ENCODE results near the gene GTF3C5.
"Not testable (repeated sequence)": the region's sequence is repeated elsewhere in the genome, so short reads cannot be mapped to it uniquely, and the experiment has no call there.

Gene GTF3C5

GRCh38 chr9:132988244-132989013 is 42.4 kb upstream of the GTF3C5 start:
- no peak overlapping the region for H3K4me3 ChIP-seq (IDR thresholded peaks at IDR 0.05; ENCODE audit: insufficient read depth, low read depth, low read length)
- H3K36me3 ChIP-seq (ENCODE audit: insufficient read depth), result no peaks in the 10 kb centered on the region
- H3K4me2 ChIP-seq, result no peak overlapping the region
- H3K27me3 ChIP-seq (ENCODE audit: insufficient read depth, low read depth), result peaks cover 88% of the 10 kb centered on the region
- H4K20me1 ChIP-seq (ENCODE audit: insufficient read depth), result no peaks in the 10 kb centered on the region
- H3K9ac ChIP-seq, result no peak overlapping the region
- no peaks in the 10 kb centered on the region for H3K79me2 ChIP-seq (ENCODE audit: insufficient read depth, low read depth)
- TF ChIP-seq CTCF (conservative IDR thresholded peaks at IDR 0.05; ENCODE audit: low read depth, low read length), result no peak
- H3K4me1 ChIP-seq (ENCODE audit: low read depth, poor library complexity, severe bottlenecking), result no peaks in the 10 kb centered on the region
- H3K27ac ChIP-seq, result no peak overlapping the region
- no peak overlapping the region for H2AFZ ChIP-seq (ENCODE audit: low read depth)

- no peak overlapping the region for H3K9ac ChIP-seq
- TF ChIP-seq CTCF (conservative IDR thresholded peaks at IDR 0.05; ENCODE audit: low read depth, low read length), result no peak
- no peak overlapping the region for H2AFZ ChIP-seq (ENCODE audit: low read depth)
- no peaks in the 10 kb centered on the region for H3K36me3 ChIP-seq (ENCODE audit: insufficient read depth)
- H3K27me3 ChIP-seq (ENCODE audit: insufficient read depth, low read depth), result peaks cover 88% of the 10 kb centered on the region
- no peak overlapping the region for H3K4me3 ChIP-seq (IDR thresholded peaks at IDR 0.05; ENCODE audit: insufficient read depth, low read depth, low read length)
- no peak overlapping the region for H3K27ac ChIP-seq
- H3K4me2 ChIP-seq, result no peak overlapping the region
- H4K20me1 ChIP-seq (ENCODE audit: insufficient read depth), result no peaks in the 10 kb centered on the region
- H3K4me1 ChIP-seq (ENCODE audit: low read depth, poor library complexity, severe bottlenecking), result no peaks in the 10 kb centered on the region
- H3K79me2 ChIP-seq (ENCODE audit: insufficient read depth, low read depth), result no peaks in the 10 kb centered on the region
These were observed 41.8 kb upstream of the GTF3C5 start for GRCh38 chr9:132989014-132989310.

DNA sequence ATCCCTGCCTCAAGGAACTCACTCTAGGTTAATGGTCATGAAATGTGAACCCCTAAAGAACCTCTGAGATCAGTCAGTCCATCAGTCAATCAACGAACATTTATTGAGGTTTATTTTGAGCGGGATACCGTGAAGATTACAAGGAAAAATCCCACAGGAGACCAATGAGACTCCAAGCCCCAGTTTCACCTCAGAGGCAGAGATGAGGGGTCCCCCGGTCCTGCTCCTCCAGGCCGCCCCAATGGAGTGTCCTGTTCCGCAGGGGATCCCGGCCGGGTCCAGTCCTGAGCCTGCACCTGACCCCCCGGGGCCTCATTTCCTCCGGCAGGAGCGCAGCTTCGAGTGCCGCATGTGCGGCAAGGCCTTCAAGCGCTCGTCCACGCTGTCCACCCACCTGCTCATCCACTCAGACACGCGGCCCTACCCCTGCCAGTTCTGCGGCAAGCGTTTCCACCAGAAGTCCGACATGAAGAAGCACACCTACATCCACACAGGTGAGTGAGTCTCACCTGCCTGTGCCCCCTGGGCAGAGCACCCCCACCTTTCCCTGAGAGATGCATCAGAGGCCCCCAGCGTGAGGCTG is 41.3 kb upstream of the GTF3C5 start:
- Histone ChIP-seq H4K20me1 (ENCODE audit: insufficient read depth) (no peaks in the 10 kb centered on the region), H3K4me1 (ENCODE audit: low read depth, poor library complexity, severe bottlenecking) (no peaks in the 10 kb centered on the region), H3K4me2 (no peak overlapping the region), H3K4me3 (IDR thresholded peaks at IDR 0.05; ENCODE audit: insufficient read depth, low read depth, low read length) (no peak overlapping the region), H3K27me3 (ENCODE audit: insufficient read depth, low read depth) (peaks cover 88% of the 10 kb centered on the region), H2AFZ (ENCODE audit: low read depth) (no peak overlapping the region), H3K79me2 (ENCODE audit: insufficient read depth, low read depth) (no peaks in the 10 kb centered on the region), H3K36me3 (ENCODE audit: insufficient read depth) (no peaks in the 10 kb centered on the region), H3K9ac (no peak overlapping the region), H3K27ac (no peak overlapping the region)
- TF ChIP-seq CTCF (conservative IDR thresholded peaks at IDR 0.05; ENCODE audit: low read depth, low read length), result no peak

- H3K79me2 ChIP-seq (ENCODE audit: insufficient read depth, low read depth); H3K4me2 ChIP-seq; H2AFZ ChIP-seq (ENCODE audit: low read depth); H3K27ac ChIP-seq; H3K4me1 ChIP-seq (ENCODE audit: low read depth, poor library complexity, severe bottlenecking); H4K20me1 ChIP-seq (ENCODE audit: insufficient read depth); H3K36me3 ChIP-seq (ENCODE audit: insufficient read depth); H3K9ac ChIP-seq; H3K4me3 ChIP-seq (IDR thresholded peaks at IDR 0.05; ENCODE audit: insufficient read depth, low read depth, low read length): not testable (repeated sequence)
- peaks cover 92% of the 10 kb centered on the region for H3K27me3 ChIP-seq (ENCODE audit: insufficient read depth, low read depth)
These were observed 40.7 kb upstream of the GTF3C5 start for GRCh38 chr9:132989998-132990557.

GRCh38 chr9:132990781-132991180 is 40.0 kb upstream of the GTF3C5 start:
- no peaks in the 10 kb centered on the region for H3K79me2 ChIP-seq (ENCODE audit: insufficient read depth, low read depth)
- H2AFZ ChIP-seq (ENCODE audit: low read depth), result no peak overlapping the region
- no peak overlapping the region for H3K27ac ChIP-seq
- no peaks in the 10 kb centered on the region for H3K36me3 ChIP-seq (ENCODE audit: insufficient read depth)
- H3K4me1 ChIP-seq (ENCODE audit: low read depth, poor library complexity, severe bottlenecking), result no peaks in the 10 kb centered on the region
- H3K9ac ChIP-seq, result no peak overlapping the region
- TF ChIP-seq CTCF (conservative IDR thresholded peaks at IDR 0.05; ENCODE audit: low read depth, low read length), result no peak
- no peak overlapping the region for H3K4me3 ChIP-seq (IDR thresholded peaks at IDR 0.05; ENCODE audit: insufficient read depth, low read depth, low read length)
- no peaks in the 10 kb centered on the region for H4K20me1 ChIP-seq (ENCODE audit: insufficient read depth)
- no peak overlapping the region for H3K4me2 ChIP-seq
- peaks cover 92% of the 10 kb centered on the region for H3K27me3 ChIP-seq (ENCODE audit: insufficient read depth, low read depth)
